EH (cell line): Measurements from ENCODE around the gene ALPI.

Experiments
- DNase-seq: peaks from one replicate; pipeline ENCODE4 v3.0.0-alpha.2; 2015; ENCODE audit warnings: low read depth

The ALPI gene

DNA sequence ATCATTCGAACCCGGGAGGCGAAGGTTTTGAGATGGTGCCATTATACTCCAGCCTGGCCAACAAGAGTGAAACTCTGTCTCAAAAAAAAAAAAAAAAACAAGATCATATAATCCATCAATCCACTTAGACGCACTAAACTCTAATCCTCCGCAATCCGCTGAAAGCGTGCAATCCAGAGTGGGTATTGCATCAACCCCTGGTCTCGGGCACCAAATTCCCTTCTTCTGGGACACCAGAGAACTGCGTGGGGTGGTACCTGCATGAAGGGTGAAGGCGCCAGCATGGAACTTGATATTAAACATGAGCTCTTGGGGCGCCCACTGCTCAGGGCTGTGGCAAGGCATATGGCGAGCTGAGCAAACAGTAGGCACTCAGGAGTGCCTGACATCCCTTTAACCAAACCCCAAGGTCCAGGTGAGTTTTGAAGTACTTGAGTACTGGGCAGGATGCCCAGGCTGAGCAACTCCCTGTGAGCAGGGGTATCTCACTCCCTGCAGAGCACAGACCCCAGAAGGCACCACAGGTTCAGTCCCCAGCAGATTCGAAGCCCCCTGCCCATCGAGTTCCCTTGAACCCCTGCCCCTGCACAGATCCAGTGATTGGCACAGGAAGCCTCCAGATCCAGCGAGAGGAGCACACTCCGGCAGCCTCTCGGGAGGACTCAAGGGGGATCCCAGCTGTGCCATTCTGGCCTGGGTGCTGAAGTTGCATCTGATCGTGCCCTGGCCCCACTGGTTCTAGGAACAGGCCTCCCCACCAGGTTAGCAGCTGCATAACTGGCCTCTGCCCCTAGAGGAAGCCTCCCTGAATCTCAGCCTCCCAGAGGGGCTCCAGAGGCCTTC is 8.0 kb downstream of the ALPI start:
- no peak for DNase-seq

DNA sequence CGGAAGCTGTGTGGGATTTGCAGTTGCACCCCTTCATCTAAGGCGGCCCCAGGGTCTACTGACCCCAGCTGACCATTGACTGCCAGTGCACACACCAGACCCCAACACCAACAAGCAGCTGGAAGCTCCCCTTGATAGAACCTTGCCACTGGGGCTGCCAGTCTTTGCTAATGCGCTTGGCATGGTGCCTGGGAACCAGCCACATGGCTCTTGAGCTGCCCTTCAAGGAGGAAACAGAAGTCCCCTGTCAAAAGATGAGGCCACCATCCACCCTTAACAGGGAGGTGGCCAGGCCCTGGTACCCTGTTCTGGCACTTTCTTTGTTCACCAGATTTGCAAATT is 8.6 kb downstream of the ALPI start:
- no peak for DNase-seq

DNA sequence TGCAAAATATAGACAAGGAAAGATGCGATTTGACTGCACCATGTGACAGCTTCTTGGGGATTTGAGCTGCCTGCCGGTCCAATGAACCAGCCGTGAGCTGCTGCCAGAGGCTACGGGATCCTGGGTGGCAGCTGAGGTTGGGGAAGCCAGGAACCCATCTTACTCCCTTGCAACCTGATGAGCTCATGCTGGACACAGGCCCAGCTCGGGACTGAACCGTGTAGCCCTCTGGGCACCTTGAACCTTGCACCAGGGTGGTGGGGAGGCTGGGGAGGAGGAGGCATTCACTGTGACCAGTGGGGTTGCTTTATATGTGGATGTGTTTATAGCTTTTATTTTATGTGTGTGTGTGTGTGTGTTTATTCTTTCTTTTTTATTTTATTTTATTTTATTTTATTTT is 9.1 kb downstream of the ALPI start:
- DNase-seq, result no peak

DNA sequence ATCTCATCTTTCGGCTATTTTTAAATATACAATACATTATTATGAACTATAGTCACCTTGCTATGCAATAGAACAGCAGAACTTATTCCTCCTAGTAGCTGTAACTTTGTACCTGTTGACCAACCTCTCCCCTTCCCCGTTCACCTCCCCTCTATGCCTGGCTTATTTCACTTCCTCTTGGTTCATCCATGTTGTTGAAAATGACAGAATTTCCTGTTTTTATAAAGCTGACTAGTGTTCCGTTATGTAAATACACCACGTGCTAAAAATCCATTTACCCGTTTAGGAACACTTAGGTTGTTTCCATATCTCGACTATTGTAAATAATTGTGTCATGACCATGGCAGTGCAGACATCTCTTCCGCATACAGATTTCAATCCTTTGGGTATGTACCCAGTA is 10.3 kb downstream of the ALPI start:
- DNase-seq, result no peak

DNA sequence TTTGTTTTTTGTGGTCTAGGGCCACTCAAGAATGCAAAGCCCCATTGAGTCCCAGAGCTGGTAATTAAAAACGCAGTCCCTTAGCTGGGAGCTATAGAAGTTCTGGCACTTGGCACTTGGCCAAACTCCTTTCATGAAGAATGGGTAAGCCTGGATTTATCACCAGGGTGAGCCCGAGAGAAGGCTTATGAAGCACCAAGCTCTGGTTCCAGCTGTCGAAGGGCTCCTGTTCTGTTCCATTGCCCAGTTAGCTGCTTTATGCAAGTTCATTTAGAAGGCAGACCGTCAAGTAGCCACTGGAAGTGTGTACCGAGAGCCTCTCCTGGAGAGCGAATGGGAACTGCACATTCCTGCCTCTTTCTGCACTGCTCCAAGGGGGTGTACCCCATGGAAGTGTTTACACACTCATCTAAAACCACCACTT is 17.5 kb downstream of the ALPI start:
- DNase-seq, result peak; percentile 14

DNA sequence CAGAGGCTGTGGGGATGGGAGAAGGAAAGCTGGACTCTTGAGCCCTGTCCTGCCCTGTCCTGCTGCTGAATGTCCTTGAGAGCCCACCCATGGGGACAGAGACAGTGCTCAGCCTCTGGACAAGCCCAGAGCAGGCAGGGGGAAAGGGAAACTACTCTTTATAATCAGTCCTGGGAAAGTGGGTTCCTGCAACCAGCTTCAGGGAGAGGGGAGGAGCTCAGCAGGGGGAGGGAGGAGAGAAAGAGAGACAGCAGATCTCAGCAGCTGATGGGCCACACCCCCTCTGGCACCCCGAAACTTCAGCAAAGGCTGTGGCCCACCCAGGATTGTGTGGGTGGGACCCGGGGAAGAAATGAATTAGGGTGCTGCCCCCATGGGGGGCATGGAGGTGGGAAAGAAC is 20.1 kb downstream of the ALPI start:
- no peak for DNase-seq

DNA sequence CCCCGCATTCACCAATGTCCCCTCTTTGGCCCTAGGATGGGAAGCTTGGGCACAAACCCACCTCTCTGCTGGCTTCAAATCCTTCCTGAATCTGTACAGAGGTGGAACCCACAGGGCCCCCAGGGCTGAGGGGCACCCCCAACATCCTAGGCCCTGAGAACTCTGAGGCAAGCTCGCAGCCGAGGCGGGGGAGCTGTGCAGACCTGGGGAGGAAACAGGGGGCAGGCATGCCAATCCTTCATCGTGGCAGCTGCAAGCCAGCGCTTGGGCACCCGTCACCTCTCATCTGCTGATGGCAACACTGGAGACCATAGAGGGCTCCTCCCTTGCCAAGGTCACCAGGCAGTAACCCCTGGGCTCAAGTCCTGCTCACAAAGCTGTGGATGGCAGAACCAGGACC is 20.8 kb downstream of the ALPI start:
- no peak for DNase-seq

DNA sequence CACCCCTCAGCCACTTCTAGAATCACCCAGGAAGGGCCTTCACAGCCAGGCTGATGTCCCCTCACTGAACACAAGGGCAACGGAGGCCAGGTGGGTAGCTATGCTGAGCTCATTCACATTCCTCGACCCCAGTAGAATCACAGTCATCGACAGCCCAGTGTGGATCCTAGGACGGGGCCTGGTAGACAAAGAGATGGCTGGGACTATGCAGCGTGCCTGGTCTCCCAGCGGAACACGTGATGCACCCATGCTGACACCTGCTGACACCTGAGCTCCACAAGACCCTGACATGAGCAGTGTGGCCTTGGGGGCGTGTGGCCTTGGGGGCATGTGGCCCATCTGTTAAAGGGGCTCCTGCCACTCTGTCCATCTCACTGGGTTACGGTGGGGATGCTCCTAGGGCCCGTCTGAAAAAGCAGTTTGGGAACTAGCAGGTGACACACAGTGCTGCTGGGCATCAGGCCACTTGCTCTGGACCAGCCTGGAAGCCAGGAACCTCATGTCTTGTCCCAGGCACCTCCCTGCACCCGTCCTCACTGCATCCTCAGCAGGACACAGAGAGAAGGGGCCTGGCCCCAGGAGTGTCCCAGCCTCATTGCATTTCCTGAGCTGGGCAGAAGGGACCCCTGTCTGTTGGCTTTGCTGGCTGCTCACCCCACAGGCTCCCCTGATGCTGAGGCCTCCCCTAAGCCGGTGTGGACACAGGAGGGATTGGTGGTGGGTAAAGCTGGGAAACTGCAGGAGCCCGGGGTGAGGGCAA is 22.0 kb downstream of the ALPI start:
- no peak for DNase-seq

DNA sequence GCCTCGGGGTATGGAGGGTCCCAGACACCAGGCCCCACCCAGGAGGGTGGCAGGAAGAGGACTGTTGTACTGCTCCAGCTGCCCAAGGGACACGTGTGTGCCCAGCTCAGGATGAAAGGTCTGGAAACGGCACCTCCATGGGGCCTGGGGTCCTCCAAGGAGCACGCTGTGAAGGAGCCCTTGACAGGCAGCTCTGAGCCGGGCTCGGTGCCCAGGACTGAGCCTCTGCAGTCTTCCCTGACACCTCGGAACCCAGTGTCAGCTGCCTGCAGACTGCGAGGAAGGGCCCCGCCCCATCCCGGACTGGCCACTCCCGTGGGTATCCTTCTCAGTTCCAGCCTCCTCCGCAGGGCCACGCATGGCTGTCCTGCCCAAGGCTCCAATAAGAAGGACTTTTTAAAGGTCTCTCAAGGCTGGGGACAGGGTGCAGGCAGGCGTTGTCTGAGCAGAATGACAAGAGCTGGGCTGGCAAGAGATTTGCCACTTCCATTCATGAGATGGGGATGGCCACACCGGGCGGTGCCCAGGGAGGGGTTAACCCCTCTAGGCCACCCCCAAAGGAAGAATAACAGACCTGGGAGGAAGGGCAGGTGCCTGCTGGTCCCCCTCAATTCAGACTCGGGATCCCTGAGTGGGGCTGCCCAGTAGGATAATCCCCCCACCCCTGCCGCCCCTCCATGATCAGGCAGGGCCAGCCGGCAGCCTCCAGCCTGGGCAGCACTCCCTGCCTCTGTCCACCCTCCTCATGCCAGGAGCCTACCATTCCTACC is 22.8 kb downstream of the ALPI start:
- no peak for DNase-seq

DNA sequence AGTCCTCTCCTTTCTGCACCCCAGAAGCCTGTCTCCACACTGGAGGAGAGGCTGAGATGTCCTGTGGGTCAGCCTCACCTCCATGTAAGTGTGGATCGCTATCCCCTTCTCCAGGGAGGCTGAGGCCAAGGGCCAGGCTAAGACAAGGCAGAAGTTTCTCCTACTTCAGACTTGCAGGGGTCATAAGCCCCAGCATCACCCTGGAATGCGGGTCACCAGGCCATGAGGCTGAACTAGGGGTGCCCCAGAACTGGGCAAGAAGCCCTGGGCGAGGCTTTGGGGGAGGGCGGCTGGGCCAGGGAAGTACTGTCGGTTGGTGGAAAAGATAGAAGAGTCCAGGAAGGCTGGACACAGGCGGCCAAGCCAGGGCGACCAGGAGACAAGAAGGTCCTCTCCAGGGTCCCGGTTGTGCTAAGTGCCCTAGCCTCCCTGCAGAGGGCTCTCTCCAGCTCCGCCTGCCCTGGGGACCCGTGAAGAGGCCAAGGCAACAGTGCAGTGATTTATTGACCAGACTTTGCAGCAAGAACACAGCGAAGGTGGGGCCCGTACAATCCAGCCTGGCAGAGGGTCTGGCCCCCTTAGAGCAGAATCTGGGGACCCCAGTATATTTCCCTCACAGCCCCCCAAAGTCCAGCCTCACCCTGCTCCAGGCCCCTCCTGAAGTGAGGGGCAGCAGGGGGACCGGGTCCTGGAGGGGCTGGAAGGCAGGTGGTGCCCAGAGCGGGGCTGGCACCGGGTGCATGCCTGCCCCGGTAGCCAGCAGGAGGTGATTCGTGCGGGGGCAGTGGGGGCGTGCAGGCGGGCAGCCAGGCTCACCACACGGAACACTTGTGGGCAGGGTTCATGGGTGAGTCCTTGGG is 23.6 kb downstream of the ALPI start:
- no peak for DNase-seq

DNA sequence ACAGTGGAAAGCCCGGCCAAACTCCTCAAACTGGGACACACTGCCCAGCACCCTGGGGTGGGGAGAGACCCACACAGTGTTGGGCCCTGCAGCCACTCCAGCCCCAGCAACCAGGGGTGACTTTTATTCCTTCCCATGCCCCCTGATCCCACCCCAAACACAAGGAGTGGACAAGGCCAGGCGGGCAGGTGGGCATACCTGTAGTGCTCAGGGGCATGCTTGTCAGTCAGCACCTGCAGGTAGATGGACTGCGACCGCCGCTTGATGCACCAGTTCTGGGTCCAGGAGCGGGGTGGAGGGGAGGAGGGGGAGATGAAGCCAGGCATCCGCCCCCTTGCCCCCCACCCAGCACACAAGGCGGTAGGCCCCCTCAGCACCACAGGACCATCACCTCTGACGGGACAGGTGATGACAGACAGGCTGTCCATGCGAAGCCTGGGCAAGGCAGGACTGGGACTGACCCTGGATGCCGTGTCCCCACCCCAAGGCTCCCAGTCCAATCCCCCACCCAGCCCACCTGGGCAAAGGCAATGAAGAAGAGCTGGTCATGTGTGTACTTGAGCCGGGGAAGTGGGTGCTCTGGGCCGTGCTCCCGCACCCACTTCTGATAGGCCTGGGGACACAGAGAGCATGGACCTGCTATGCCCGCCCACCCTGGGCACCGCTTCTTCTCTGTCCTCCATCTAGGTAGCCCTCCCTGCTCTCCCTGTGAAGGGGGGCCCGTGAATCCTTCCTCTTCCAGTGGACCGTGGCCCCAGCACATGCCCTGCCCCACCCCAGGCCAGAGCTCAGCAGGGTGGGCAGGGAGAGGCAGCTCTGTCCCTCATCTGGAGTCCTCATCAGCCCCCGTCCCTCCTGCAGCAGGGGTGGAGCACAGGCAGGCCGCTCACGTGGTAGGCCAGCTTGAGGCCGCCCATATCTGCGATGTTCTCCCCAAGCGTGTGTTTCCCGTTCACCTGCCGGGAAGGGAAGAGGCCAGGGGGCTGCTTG is 24.5 kb downstream of the ALPI start:
- DNase-seq, result no peak

DNA sequence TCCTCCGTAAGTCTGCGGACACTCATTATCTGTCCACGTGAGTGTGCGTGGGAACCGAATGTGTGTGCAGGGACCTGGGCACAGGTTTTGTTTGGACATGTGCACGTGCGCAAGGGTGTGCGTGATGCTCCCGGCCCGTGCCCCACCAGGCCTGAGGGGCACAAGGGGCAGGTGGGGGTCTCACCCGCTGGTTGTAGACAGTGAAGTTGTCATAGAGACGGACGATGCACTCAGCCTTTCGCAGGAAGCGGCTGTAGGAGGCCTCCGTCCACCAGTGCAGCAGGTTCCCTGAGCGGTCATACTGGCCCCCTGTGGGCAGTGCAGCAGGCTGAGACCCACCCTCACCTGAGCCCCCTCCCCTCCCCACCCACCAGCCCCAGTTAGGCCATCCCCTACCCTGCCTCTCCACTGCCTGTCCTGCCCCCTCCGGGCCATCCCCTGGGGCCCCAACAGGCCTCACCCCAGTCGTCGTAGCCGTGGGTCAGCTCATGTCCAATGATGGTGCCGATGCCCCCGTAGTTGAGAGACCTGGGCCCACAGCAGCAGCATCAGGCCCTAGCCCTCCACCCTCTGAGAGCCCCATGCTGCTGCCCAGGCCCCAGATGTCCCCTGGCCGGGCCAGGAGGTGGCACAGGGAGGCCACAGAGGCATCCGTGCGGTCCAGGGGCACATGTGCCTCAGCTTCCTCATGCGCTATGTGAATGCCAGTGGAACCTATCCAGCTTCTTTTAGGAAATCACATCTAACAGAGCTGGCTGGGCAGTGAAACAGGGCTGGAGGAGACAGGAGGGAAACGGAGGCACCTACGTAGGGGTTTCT is 25.6 kb downstream of the ALPI start:
- no peak for DNase-seq

DNA sequence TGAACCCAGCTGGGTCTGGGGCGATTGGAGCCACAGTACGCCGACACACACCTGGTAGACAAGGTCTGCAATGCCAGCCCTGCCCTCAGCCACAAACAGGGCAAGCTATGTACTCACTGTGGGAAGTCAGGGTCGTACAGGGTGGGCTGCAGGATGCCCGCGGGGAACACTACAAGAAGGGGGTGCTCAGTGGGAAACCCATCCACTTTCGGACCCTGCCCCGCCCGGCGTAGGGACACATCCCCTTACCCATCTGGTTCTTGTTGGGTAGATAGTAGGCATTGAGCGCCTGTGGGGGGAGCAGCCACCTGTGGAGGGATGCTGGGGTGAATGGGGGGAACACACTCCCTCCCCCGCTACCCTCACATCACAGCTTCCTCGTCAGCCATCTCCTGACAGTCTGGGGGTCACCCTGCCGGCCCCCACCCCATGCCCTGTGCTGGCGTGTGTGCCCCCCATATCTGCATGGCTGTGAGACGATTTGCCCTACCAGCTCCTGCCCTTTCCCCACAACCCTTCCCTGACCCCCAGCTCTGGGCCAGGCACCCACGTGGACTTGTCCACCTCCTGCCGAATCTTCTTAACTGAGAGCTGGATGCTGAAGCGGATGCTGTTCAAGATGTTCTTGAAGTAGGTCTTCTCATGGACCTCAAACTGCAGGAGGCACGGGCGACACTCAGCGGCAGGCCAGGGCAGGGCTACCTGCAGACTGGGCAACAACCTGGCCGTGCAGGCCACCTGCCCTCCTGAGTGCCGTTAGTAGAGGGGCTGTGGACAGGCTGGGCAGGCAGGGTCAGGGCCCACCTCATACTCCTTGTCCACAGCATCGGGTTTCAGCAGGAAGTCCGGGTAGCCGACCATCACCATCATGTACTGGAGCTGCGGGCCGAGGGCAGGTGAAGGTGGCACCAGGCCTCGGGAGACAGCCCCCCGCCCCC is 26.6 kb downstream of the ALPI start:
- no peak for DNase-seq

DNA sequence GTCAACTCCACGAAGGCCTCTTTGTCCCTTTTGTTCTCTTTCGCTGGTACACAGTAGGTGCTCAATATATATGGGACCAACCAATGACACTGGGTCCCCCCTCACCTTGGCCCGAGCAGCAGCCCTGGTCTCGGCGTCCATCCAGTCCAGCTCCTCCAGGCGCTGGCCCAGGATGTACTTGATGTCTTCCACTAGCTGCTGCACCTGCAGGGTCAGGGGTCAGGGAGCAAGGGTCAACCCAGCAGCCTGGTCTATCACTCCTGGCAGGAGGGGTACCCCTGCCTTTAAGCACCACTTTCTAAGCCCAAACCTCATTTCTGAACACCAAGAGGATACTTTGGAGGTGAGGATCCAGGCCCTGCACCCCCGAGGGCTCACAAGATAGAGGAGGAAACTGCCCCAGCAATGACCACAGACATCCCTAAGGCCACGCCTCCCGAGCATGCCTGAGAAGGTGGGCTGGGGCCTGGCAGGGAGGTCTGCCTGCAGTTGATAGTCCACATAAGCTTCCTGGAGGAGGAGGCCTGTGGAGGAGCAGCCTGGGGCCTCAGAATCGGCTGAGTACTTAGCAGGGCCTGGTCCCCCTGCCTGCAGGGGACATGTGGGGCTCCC is 27.5 kb downstream of the ALPI start:
- DNase-seq, result no peak

DNA sequence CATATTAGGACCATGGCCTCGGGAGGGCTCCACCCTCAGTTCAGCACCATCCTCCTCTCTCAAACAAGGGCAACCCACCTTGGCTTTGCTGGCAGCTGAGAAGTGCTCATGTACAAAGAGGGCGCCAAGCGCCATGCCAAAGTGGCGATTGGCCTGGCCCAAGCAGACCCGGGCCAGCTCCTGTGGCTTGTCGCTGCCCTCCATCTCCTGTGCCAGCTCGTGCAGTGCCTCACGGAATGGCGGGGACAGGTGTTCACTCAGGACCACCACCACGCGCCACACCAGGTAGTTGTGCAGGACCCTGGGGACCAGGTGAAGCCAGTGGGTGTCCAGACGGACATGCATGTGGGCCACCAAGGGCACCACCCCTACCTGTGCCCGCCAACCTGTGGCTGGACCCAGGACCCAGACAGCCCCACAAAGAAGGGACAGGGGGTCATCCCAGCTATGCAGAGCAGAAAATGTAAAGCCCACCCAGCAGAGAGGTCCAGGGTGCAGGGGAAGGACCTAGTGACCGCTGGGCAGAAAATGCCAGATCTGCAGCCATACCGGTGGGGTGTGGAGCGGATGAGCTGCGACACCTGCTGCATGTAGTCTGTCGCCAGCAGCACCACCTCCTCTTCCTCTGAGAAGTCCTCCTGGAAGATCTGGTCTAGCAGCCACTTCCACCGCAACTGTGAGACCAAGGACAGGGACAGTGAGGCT is 28.1 kb downstream of the ALPI start:
- DNase-seq, result no peak

DNA sequence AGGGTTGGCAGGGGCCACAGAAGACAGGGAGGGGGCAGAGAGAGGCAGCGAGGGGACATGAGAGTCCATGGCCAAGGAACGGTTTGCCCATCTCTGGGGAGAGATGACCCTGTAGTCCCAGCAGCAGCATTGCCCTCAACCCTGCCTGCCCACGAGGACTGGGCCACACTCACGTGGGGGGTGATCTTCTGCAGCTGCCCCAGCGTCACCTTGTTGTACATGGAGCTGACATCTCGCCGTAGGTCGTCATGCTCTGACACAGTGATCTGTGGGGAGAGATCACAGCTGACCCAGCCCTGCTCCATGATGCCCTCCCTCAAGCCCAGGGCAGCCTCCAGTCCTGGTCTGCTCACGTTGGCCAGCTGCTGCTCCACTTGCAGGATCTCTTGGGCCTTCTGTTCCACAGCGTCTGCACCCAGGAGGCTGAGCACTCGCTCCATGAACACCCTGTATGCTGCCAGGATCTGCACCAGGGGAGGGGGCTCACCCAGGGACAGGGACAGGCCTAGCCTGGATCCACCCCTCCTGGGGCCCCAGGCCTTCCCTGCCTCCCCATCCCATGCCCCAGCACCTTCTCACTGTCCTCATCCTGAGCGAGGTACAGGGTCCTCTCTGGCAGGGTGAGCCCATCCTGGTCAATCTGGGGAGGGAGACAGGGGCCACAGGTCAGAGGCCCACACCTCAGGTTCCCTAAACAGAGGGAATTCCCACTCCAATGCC is 28.8 kb downstream of the ALPI start:
- DNase-seq, result no peak

DNA sequence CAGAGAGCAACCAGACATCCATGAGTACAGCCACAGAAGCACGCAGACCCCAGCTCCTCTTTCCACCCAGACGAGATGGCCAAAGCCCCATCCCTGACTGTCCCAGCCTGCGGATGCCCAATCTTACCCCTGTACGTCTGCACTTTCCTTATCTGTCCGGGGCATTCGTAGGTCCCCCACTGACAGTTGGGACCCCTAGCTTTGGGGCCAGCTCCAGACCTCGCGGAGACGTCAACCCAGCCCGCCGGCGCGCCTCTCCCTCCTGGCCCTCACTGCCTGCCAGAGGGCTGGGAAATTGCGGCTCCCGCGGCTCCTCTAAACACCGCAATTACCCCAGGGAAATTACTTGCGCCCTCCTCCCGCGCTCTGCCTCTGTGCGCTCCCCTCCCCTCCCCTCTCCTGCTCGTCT is 29.4 kb downstream of the ALPI start:
- DNase-seq, result no peak
